SHP77 treated with DMSO at 0.1 percent for 48 hours (cell line): ENCODE results near the gene LIN28A.
A peak's percentile ranks its signal among the peaks of the same experiment; 100 is the strongest.

ENCODE experiments used
- DNase-seq: peaks from one replicate; lab custom pipeline; 2025; lab: John Stamatoyannopoulos, UW

Gene LIN28A

DNA sequence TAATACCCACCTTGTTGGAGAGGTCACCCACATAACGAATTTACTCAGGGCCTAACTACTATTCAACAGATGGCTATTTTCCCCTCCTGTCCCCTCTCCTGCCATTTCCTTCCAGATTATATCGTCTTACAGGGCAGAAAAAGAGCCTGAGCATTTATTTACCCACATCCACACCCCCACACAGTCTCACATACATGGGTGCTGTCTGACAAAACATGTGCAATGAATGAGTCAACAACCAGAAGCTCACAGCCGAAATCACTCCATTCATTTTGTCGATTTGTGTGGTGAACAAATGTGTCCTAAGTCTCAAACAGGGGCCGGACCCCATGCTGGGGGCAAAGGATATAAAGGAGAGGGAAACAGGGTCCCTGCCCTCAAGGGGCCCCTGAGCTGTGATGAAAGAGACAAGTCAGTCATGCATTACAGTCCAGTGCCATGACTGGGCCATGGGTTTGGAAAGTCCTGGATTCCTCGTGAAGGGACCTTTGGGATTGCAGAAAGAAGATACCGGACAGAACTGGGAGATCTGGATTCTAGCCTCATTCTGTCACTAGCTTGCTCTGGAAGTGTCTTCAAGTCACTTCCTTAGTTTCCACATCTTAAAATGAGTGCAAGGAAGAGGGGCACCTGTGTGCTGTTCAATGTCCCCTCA is 21.7 kb upstream of the LIN28A start:
- DNase-seq, result no peak

DNA sequence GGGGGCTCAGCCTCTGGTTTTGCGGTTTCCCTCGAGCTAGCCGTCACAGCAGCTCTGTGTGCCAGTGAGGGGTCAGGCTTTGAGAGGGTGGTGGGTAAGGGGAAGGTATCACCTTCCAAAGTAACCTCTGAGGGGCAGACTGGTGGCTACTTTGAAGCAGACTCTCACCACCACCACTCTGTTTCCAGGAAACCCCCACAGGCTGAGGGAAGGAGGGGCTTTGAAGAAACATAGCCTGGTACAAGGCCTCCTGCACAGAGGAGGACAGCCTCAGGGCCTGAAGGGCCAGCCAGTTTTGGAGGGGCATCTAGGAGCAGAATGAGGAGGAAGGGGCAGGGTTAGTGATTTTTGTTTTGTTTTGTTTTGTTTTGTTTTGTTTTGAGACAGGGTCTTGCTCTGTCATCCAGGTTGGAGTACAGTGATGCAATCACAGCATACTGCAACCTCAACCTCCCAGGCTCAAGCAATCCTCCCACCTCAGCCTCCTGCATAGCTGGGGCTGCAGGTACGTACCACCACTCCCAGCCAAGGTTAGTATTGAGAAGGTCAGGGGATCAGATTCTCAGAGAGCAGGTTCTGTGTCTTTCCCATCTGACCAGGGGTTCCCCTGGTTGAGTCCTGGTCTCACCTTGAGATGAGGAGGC is 20.9 kb upstream of the LIN28A start:
- DNase-seq, result no peak

DNA sequence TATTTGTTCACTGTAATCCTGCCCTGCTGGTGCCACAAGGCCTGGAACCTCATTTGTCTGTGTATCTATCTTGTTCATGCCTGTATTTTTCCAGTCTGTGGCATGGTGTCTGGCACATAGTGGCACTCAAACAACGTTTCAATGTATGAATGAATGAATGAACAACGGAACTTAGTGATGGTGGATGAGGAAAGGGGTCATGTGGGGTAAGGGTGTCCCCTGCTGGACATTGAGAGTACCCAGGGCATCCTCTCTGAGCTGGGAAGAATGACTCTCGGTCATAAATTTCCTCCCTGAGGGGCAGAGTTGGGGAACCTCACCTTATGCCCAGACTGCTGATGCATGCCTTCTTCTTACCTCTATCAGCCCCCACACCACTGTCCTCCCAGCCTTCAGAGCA is 19.2 kb upstream of the LIN28A start:
- DNase-seq, result peak; percentile 51

DNA sequence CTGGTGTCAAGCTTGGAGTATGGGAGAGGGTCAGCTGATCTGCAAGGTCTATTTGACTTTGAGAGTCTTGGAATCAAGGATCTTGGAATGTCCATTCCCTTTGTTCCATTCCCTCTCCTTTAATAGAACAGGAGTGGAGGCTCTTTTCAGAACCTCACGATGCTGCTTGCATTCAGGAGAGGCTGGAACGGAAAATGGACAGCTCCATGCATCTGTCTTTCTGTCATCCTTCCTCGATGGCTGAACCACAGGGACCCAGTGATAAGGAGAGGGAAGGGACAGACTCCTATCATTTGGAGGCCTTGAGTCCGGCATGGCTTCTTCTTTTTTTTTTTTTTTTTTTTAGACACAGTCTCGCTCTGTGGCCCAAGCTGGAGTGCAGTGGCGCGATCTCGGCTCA is 14.9 kb upstream of the LIN28A start:
- no peak for DNase-seq

- DNase-seq, result no peak
Observed at GRCh38 chr1:26399034-26399433, 11.6 kb upstream of the LIN28A start.

GRCh38 chr1:26401891-26402290 is 8.7 kb upstream of the LIN28A start:
- DNase-seq, result no peak

- DNase-seq, result no peak
Observed at GRCh38 chr1:26403656-26404055, 7.0 kb upstream of the LIN28A start.

GRCh38 chr1:26404641-26405040 is 6.0 kb upstream of the LIN28A start:
- DNase-seq, result no peak

- DNase-seq, result no peak
Observed at GRCh38 chr1:26405281-26405915, 5.2 kb upstream of the LIN28A start.

DNA sequence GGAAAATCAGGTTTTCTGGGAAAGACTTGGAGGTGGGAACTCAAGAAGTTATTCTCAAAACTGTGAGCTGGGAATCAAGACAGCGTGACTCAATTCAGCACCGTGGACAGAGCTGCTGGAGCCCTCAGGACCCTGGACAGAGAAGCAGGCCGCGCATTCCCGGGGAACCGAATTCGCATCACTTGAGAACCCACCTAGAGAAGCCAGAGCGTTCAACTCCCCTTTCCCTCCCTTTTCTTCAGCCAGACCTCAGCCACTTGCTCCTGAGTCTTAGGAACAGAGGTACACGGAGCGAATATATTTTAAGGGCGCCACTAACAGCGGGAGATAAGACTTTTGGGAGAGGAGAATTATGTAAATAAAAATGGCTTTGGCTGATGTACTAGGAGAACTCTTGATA is 2.0 kb upstream of the LIN28A start:
- DNase-seq, result no peak

DNA sequence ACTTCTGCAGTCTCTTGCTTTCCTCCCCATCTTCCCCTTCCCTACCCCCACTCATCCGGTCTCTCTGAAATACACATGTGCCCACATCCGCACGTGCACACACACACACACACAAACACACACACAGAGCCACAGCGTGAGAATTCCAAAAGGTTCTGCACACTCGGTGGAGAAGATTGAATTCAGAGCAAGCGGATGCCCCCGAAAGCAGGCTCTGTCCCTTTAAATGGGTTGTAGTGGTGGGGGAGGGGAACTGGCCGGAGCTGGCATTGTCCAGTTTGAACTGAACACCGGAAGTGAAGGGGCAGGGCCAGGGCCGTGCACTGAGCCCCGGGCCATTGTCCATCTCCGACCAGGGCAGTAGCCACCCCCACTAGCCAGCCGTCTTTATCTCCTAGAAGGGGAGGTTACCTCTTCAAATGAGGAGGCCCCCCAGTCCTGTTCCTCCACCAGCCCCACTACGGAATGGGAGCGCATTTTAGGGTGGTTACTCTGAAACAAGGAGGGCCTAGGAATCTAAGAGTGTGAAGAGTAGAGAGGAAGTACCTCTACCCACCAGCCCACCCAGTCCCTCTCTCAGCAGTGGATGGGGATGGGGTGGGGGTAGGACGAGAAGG is 1.3 kb upstream of the LIN28A start:
- no peak for DNase-seq

- DNase-seq, result no peak
Observed at GRCh38 chr1:26411624-26412074, 1.0 kb downstream of the LIN28A start.

GRCh38 chr1:26412180-26412840 is 1.7 kb downstream of the LIN28A start:
- DNase-seq, result no peak

DNA sequence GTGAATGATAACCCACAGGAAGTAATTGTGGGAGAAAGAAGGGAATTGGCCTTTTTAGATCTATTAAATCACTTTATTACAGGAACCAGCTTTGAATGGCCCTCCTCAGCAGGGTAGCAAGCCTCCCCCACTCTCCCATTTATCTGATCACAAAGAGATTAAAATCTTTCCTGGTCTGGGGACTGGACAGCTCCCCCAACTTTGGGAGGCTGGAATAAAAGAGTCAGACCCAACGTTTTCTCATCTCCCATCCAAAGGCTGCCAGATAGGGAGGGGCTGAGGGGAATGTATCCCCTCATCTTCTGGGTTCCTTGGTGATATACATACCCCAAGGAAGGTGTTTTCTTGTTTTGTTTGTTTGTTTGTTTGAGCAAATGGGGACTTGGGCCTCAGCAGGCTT is 2.4 kb downstream of the LIN28A start:
- no peak for DNase-seq

DNA sequence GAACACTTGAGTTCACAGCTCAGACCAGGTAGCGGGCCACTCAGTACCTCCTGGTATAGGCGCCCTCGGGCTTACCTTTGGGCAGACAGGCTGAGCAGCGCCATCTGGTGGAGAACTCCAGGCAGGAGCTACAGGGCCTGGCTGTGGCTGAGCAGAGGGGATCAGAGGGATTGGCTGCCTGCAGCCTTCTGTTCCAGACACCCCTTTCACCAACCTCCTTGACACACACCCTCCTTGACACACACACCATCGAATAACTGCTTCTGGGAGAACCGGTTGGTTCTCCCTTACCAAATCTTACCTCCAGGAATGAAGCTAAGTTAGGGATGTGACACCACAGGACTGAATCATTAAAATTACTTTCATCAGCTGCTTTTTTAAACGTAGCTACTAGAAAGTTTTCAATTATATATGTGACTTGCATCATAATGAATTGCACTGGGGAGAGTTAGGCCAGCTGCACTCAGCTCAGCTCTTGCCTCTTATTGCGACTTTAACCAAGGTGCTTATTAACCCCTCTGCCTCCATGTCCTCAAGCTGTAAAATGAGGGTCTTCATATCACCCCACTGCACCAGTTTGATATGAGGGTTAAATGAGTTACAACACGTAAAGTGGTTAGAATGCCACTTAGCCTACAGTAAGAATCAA is 6.6 kb downstream of the LIN28A start:
- peak; percentile 15 for DNase-seq

- DNase-seq, result no peak
Observed at GRCh38 chr1:26418865-26419349, 8.3 kb downstream of the LIN28A start.

DNA sequence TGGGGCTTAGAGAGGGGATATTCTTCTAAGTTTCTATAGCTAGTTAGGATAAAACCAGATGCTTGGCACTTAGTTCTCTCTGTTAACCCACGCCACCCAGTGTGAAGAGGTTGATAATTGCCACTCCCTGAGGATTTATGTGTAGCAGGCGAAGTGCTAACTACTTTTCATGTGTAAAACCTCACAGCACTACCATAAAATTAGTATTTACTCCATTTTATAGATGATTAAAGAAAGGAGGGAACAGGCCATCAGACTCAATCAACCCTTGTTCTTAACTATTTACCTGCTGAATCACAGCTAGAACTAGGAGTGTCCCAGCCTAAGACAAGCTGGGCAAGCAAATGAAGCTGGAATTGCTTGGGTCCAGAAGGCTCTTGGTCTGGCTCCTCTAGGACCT is 8.9 kb downstream of the LIN28A start:
- no peak for DNase-seq

DNA sequence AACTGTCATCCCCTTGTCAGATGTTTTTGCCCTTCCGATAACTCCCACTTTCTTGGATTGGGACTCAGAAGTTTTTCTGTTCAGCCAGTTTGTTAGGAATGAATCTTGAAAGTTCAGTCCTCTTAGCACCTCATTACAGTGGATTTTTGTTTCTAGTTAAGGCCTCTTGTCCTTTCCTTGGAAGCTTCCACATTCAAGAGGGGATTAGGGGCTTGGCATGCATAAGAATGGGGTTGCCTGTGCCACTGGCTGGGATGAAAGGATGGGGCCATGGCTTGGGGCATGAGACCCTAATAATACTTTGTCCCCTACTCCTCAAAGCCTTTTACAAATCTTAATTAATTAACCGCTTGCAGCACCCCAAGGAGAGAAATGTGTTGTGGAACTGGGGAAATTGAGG is 19.1 kb downstream of the LIN28A start:
- no peak for DNase-seq

GRCh38 chr1:26431979-26432695 is 21.5 kb downstream of the LIN28A start, which contains the start of gene DHDDS:
DHDDS (plus strand) TSS chr1:26432321; CDS start chr1:26432946, 625 bp downstream.
- peak; percentile 89 for DNase-seq

DNA sequence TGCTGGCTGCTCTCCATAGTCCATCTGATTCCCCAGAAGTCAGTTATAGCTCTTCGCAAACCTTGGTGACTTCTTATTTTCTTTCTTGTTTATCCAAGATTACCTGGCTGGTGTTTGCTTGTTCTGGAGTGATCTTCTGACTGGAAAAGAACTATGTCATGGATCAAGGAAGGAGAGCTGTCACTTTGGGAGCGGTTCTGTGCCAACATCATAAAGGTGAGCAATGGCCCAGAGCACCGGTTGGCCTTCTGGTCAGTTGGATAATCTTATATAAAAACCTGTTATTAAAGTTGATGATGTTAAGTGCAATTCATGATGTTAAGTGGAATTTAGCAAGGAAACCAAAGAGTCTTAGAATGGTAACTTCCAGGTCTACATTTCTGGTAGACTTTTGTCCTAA is 22.2 kb downstream of the LIN28A start:
- DNase-seq, result no peak

DNA sequence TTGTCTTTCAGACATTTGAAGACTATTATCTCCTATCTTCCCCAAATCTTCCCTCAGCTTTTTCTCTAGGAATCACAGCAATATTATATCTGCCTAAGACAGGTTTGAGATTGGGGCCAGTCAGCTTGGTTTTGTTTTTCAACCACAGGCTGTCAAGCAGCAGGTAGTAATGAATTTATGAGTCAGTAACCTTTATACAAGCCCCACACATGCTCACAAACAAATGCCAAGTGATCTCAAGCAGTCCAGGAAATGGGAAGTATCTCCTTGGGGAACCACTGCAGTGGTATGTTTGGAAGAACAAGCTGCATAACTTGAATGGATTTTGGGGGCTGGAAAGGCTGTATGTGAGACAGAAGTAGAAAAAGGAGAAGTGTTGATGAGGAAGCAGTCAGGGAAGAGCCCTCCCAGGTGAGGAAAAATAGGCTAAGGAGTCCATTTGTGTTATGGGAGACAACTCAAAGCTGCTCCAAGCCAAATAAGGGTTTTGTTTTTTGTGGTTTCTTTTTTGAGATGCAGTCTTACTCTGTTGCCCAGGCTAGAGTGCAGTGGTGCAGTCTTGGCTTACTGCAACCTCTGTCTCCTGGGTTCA is 23.6 kb downstream of the LIN28A start:
- no peak for DNase-seq
